Stimulated activated naive B cell treated with anti-CD40 and anti-IgM and Interleukin-4, amounts not matched to agents 10 μg/mL and 1 μg/mL and 100 μg/mL, for 72 hours (primary cell): ENCODE measurements around the gene LCN2.

Experiments
- ATAC-seq, 2 donors: fragments of 150-1000 bp; cut with Tn5 transposase; replicated peaks; 2 replicates each; pipeline ENCODE4 v1.10.0; 2021; ENCODE audit warnings: moderate library complexity in 1 of 2
- DNase-seq: peaks from one replicate; pipeline ENCODE4 v3.0.0; 2021
- H3K27ac Mint-ChIP-seq: one replicate; pipeline ENCODE4 v1.8.0; 2022; ENCODE audit warnings: mild to moderate bottlenecking, mixed read lengths
- H3K27me3 Mint-ChIP-seq, 2 donors: one replicate each; pipeline ENCODE4 v1.8.0; 2022; ENCODE audit warnings: mixed read lengths in 2 of 2
- H3K36me3 Mint-ChIP-seq, 2 donors: one replicate each; pipeline ENCODE4 v1.8.0; 2022; ENCODE audit warnings: mixed read lengths in 2 of 2, mild to moderate bottlenecking in 1 of 2
- H3K4me1 Mint-ChIP-seq, 2 donors: one replicate each; pipeline ENCODE4 v1.8.0; 2022; ENCODE audit warnings: mixed read lengths in 2 of 2, mild to moderate bottlenecking in 1 of 2
- H3K4me3 Mint-ChIP-seq, 2 donors: one replicate each; pipeline ENCODE4 v1.8.0; 2022; ENCODE audit warnings: mild to moderate bottlenecking in 2 of 2, mixed read lengths in 2 of 2, moderate library complexity in 1 of 2
- H3K9me3 Mint-ChIP-seq, 2 donors: one replicate each; pipeline ENCODE4 v1.8.0; 2022; ENCODE audit warnings: mixed read lengths in 2 of 2, mild to moderate bottlenecking in 1 of 2

Gene LCN2

DNA sequence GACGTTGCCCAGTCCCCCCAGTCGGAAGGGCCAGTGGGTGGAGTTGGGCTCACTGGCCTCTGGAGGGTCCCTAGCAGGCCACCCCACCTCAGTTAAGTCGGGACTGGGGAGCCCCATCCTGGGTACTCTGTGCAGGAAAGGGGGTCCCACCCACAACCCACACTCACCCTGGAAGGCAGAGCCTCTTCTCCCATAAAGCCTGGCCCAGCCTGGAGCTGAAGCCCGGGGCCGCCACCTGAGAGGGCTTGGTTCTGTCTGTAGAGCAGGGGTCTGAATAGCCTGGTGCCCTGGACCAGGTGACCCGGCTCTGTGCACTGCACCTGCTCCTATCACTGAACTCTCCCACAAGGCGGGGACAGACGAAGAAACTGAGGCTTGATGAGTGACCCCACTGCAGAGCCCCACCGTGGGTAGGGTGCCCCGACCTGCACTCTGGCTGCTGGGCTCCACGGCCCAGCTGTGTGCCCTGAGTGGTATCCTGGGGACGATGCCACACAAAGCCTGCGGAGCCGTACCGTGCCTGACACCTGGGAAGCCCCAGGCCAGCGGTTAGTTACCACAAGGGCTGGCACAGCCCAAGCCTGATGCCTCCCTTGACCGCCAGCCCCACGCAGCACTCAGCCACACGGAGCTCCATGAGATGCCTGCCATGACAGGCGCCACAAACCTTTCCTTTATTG is 29.1 kb upstream of the LCN2 start:
- Mint-ChIP-seq H3K27me3 (no peaks in the 10 kb centered on the region), H3K4me3 (no peak overlapping the region), H3K27ac (no peak overlapping the region), H3K36me3 (peaks cover 27 to 53% of the 10 kb centered on the region in 2 donors), H3K9me3 (no peaks in the 10 kb centered on the region), H3K4me1 (peaks cover 33 to 44% of the 10 kb centered on the region in 2 donors)
- ATAC-seq (no peak), DNase-seq (no peak)

DNA sequence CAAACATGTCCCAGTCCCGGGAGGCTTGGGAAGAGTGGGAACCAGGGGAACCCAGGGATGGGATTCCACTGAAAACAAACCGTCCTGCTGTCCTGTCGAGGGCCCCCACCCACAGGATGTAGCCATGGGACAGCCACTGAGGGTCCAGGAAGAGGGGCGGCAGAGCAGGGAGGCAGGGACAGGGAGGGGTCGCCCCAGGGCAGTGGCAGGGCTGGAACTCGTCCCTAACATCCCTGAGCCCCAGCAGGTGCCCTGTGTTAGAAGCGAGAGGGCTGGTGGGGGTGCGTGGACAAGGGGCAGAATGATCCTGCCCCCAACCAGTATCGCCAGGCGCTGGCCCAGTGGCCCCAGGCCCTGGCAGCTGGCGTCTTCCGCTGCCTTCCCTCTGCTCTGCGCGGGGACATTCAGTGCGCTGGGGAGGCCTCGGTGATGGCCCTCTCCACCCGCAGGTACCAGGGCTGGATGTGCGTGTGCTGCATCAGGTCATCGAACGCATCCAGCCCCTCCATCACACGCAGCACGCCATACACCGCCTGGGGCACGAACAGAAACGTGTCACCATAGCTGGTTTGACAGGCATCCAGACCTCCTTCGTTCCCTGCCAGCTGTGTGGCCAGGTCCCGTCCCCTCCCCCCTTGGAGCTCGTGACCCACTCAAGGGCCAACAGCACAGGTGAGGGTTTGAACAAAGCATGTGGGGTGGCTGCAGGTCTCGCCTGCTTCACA is 28.4 kb upstream of the LCN2 start:
- no peaks in the 10 kb centered on the region for H3K27me3 Mint-ChIP-seq
- no peak overlapping the region for H3K27ac Mint-ChIP-seq
- DNase-seq (no peak), ATAC-seq (no peak)
- H3K4me1 Mint-ChIP-seq: peaks cover 34 to 44% of the 10 kb centered on the region in 2 donors
- no peak overlapping the region for H3K4me3 Mint-ChIP-seq
- no peaks in the 10 kb centered on the region for H3K9me3 Mint-ChIP-seq
- peaks cover 26 to 53% of the 10 kb centered on the region in 2 donors for H3K36me3 Mint-ChIP-seq

DNA sequence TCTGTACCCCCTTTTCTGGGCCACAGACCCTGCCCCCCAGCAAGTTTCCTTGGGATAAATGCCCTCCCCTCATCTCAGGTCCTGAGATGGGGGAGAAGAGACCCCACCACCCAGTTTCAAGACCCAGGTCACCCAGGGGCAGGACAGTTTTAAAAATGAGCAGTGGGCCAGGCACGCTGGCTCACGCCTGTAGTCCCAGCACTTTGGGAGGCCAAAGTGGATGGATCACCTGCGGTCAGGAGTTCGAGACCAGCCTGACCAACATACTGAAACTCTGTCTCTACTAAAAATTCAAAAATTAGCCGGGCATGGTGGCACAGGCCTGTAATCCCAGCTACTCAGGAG is 27.8 kb upstream of the LCN2 start:
- H3K27me3 Mint-ChIP-seq: no peaks in the 10 kb centered on the region
- H3K27ac Mint-ChIP-seq: no peak overlapping the region
- ATAC-seq (no peak), DNase-seq (no peak)
- peaks cover 36 to 44% of the 10 kb centered on the region in 2 donors for H3K4me1 Mint-ChIP-seq
- no peak overlapping the region for H3K4me3 Mint-ChIP-seq
- peaks cover 22 to 52% of the 10 kb centered on the region in 2 donors for H3K36me3 Mint-ChIP-seq
- H3K9me3 Mint-ChIP-seq: no peaks in the 10 kb centered on the region

DNA sequence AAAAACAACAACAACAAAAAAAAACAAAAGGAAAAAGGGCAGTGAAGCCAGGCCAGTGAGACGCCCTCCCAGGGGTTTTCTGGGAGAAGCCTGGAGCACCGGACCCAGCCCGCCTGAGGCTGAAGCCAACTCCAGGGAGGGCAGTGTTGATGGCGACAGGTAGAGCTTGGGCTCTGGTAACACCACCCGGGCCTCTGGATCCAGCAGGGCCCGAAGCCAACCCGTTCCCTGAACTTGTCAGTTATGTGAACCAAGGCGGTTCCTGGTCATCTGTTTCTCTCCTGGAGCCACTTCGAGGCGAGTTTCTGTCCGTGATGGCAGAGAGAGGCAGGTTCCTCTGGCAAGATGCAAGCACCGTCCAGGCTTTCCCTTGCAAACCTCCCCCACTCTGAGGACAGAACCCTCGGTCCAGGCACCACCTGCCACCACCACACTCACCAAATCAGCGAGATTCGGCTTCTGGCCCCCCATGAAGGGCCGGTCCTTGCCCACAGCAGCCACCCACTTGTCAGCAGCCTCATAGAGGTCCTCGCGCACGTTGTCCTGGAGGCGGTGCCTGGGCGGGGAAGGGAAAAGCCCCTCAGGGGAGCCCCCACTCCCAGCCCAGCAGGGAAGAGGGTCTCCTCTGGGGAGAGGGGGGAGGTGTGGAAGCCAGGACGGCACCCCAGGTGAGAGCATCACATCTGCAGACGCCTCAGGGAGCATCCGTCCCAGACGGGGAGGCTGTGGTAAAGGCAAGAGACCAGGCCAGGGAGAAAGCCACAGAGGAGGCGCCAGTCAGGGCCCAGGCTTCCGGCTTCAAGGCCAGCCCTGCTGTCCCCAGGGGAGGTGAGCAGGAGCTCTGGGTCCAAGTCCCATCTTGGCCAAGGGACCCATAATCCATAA is 27.1 kb upstream of the LCN2 start:
- H3K4me3 Mint-ChIP-seq: no peak overlapping the region
- no peaks in the 10 kb centered on the region for H3K9me3 Mint-ChIP-seq
- H3K4me1 Mint-ChIP-seq: peaks cover 33 to 41% of the 10 kb centered on the region in 2 donors
- ATAC-seq: no peak
- H3K36me3 Mint-ChIP-seq: peaks cover 19 to 49% of the 10 kb centered on the region in 2 donors
- no peaks in the 10 kb centered on the region for H3K27me3 Mint-ChIP-seq
- DNase-seq: no peak
- H3K27ac Mint-ChIP-seq: no peak overlapping the region

DNA sequence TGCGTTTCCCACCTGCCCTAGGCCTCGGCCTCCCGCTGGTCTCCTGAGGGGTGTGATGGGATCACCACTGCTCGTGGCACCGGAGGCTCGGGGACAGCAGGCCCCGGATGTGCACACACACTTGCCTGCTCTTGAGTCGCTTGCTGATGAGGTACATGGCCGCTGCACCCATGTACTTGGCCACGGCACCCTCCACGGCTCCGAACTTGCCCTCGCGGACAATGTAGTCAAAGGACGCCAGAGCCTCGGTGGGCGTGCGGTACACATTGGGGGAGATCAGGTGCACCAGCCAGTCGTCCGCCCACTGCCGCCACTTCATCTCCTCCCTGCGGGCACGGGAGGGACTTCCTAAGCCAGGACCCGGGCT is 26.5 kb upstream of the LCN2 start:
- no peaks in the 10 kb centered on the region for H3K27me3 Mint-ChIP-seq

DNA sequence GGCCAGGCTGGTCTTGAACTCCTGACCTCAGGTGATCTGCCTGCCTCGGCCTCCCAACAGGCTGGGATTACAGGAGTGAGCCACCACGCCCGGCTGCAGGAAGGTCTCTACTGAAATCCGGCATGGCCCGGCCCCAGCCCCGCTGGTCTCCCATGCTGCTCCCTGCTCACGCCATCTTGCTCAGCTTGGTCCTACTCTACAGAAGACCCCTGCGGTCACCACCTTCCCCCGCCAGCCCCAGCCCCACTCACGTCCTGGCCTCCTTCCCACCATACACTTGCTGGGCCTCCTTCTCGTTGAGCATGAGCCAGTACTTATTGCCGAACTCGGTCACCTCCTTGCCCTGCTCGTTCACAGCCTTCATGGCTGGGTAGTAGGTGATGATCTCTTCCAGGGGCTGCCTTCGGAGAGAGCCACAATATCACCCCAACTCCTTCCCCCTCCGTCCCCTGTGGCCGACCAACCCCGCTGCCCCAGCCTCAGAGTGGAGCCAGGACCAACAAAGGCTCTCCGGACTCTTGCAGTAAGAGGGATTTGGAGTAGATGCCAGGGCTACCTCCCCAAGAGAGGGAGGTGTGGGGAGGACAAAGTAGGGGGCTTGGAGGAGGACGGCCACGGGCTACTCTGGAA is 25.7 kb upstream of the LCN2 start:
- ATAC-seq (no peak), DNase-seq (no peak)
- Mint-ChIP-seq H3K4me1 (peaks cover 23 to 36% of the 10 kb centered on the region in 2 donors), H3K9me3 (no peaks in the 10 kb centered on the region), H3K36me3 (peaks cover 21 to 49% of the 10 kb centered on the region in 2 donors), H3K27ac (peak overlapping the region; percentile 37), H3K4me3 (no peak overlapping the region), H3K27me3 (no peaks in the 10 kb centered on the region)

More for the DNA sequence above, 26.5 kb upstream of the LCN2 start:
- H3K36me3 Mint-ChIP-seq: peaks cover 19 to 45% of the 10 kb centered on the region in 2 donors
- no peaks in the 10 kb centered on the region for H3K9me3 Mint-ChIP-seq
- no peak overlapping the region for H3K27ac Mint-ChIP-seq
- DNase-seq (no peak), ATAC-seq (no peak)
- H3K4me3 Mint-ChIP-seq: no peak overlapping the region
- H3K4me1 Mint-ChIP-seq: peaks cover 29 to 36% of the 10 kb centered on the region in 2 donors

DNA sequence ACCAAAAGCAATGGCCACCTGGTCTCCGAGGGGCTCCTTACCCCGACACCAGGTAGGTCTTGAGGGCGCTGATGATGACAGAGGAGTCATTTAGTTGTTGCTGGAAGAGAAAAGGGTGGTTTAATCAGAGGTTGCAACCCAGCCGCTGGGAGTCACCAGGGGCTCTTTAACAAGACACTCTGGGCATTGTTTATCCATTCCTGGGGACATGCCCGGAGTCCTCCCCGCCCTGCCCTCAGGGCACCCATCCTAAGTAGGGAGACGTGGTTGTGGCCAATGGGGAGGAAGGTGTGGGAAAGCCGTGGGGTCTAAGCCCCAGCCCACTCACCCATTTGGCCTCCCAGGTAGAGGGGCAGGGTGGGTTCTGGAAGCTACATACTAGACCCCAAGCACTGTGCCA is 24.8 kb upstream of the LCN2 start:
- Mint-ChIP-seq H3K36me3 (peaks cover 21 to 49% of the 10 kb centered on the region in 2 donors), H3K4me1 (peaks cover 28 to 44% of the 10 kb centered on the region in 2 donors), H3K4me3 (no peak overlapping the region), H3K27ac (no peak overlapping the region), H3K27me3 (no peaks in the 10 kb centered on the region), H3K9me3 (peaks cover 3 to 5% of the 10 kb centered on the region in 2 donors)
- DNase-seq (no peak), ATAC-seq (no peak)

DNA sequence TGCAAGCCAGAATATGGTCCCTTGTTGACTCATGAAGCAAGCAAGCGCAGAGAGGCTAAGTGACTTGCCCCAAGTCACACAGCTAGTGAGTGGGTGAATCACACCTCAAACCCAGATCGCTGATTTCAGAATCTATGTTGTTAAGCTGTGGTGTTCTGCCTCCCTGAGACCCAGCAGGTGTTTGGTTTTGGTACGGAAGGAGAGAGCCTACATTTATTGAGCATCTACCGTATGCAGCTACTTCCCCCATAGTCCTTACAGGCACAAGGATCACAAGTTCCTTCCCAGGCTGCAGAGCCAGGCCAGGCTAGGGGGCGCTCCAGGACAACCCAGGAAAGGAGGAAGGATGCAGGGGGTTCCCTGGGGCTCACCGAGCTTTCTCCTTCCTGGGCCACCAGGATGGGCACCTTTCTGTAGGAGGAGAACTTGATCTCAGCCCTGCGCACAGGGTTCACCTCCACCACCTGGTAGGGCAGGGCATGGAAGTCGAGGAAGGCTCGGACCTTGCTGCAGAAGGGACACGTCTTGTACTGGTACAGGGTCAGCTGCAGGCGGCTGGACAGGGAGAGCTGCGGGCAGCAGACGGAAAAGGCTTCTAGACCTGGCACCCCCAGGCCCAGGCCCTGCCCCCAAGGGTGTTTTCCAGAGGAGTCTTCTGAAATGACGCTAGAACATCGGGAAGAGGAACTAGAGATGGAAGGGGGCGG is 24.2 kb upstream of the LCN2 start:
- peak in 1 of 2 donors; percentile 1 for ATAC-seq
- DNase-seq: no peak

DNA sequence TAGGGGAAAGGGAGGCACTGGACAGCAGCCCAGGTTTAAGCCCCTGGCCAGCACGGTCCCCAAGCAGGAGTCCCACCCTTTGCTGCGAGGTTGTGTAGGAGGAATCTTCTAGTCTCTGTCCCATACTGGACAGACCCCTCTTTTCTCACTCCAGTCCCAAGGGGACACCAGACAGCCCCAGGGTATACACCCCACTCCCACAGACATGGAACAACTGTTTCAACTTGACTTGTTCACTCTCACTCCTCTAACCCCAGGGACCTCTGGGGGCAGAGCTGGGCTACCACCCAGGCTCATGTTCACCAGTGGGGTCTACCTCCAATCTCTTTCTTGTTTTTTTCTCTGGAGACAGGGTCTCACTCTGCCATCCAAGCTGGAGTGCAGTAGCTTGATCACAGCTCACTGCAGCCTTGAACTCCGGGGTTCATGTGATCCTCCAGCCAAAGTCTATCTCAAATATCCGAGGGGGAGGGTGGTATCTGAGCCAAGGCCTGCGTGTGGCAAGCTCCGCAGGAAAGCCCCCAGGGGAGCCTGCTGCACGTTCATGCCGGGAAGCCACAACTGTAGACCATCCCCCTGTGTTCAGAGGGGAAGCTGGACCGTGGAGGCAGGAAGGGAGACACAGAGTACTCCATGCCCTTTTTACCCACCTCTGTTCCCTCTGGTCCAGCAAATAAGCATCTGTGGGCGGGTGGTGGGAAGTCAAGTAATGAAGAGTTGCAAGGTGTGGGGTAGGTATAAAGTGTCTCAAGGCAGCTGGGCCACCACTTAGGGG is 23.5 kb upstream of the LCN2 start:
- Mint-ChIP-seq H3K4me3 (peak overlapping the region; percentile 96 to 97), H3K27me3 (no peaks in the 10 kb centered on the region), H3K36me3 (peaks cover 16 to 46% of the 10 kb centered on the region in 2 donors), H3K4me1 (peaks cover 30 to 47% of the 10 kb centered on the region in 2 donors), H3K9me3 (peaks cover 4 to 6% of the 10 kb centered on the region in 2 donors), H3K27ac (peak overlapping the region; percentile 87)
- DNase-seq (peak; percentile 41), ATAC-seq (peak in 1 of 2 donors; percentile 24)

More for the DNA sequence above, 24.2 kb upstream of the LCN2 start:
- Mint-ChIP-seq H3K27me3 (no peaks in the 10 kb centered on the region), H3K4me1 (peaks cover 30 to 47% of the 10 kb centered on the region in 2 donors), H3K36me3 (peaks cover 21 to 49% of the 10 kb centered on the region in 2 donors), H3K27ac (peak overlapping the region; percentile 87), H3K4me3 (peak overlapping the region; percentile 63 to 97), H3K9me3 (peaks cover 4 to 6% of the 10 kb centered on the region in 2 donors)

DNA sequence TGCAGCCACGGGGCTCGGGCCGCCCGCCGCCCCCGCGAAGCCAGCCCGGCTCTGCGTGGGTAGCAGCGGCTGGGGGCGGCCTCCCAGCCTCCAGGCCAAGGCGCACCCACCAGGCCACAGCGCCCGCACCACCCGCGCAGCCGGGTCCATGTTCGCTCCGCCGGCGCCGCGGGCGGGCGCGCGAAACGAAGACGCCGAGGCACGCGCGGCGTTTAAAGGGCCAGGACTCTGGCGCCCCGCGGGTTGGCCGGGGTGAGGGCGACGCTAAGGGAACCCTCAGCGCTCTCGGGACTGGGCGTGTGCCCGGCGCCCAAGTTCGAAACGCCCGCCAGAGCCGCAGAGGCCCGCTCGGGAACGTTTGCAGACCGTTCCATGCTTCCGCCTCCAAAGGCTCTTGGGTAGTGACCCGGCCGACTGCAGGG is 21.7 kb upstream of the LCN2 start, which contains the start of gene PTGES2:
PTGES2 (minus strand) TSS at position 162 of the 422 bp plus-strand sequence; CDS start at position 150, 12 bp downstream.
- peak within 1 kb of the TSS; percentile 100 for H3K27ac Mint-ChIP-seq
- ATAC-seq (peak; percentile 69 to 77), DNase-seq (peak; percentile 77)
- H3K9me3 Mint-ChIP-seq: peaks cover 4 to 6% of the 10 kb centered on the region in 2 donors
- H3K36me3 Mint-ChIP-seq: peaks cover 16 to 36% of the 10 kb centered on the region in 2 donors
- H3K4me1 Mint-ChIP-seq: peaks cover 30 to 47% of the 10 kb centered on the region in 2 donors
- peaks cover 7 to 9% of the 10 kb centered on the region in 2 donors for H3K27me3 Mint-ChIP-seq
- peak within 1 kb of the TSS; percentile 96 to 97 for H3K4me3 Mint-ChIP-seq

DNA sequence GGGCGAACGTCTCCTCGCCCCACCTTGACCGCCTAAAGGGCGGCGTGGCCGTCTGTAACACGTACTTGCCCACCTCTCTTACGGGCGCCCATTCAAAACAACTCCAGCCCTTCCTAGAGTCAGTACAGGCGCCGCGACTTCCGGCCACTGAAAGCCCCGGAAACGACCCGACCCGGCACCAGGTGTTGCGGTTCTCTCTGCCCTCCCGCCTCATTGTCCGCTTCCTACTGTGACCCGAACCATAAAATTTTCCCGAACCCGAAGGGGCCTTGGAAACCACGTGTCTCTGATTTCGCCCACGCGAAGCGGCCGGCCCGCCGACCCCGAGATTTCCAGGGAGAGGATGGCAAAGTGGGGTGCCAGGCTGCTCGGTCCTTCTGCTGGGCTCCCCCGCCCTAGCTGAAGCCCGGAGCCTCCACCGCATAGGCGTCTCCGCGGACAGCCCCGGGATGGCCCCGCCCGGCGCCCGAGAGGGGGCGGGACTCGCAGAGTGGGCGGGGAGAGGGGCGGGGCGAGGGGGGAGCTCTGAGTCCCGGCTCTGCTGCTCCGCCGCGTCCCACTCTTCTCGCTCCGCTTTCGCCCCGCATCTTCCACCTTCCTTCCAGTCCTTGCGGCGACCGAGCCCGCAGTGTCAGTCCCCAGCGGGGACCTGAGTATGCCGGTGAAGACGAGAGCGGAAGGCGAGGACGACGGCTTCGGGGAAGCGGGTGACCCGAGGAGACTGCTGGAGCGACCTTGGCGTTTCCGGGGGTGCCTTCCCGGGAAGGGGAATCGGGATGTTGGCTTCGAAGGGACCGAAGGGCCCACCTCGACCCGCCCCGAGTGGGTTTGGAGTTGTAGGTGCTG is 21.0 kb upstream of the LCN2 start:
- peak overlapping the region; percentile 96 to 97 for H3K4me3 Mint-ChIP-seq
- peaks cover 30 to 50% of the 10 kb centered on the region in 2 donors for H3K4me1 Mint-ChIP-seq
- peaks cover 4 to 6% of the 10 kb centered on the region in 2 donors for H3K9me3 Mint-ChIP-seq
- peak; percentile 74 to 80 for ATAC-seq
- DNase-seq: peak; percentile 86
- H3K27me3 Mint-ChIP-seq: peaks cover 13 to 15% of the 10 kb centered on the region in 2 donors
- H3K36me3 Mint-ChIP-seq: peaks cover 13 to 31% of the 10 kb centered on the region in 2 donors
- H3K27ac Mint-ChIP-seq: peak overlapping the region; percentile 100
